GM10266 (cell line): ENCODE results near the gene SETX.

Experiments
- DNase-seq: peaks from one replicate; pipeline ENCODE4 v3.0.0; 2012; ENCODE audit errors: extremely low spot score
- TF ChIP-seq, protein P1 (sequence below): IDR thresholded peaks from 2 replicates; pipeline ENCODE4 v1.5.1; 2012; ENCODE audit warnings: mild to moderate bottlenecking, low read depth; ENCODE audit not compliant: control insufficient read depth, insufficient read depth; ENCODE audit errors: missing control alignments

Gene SETX

GRCh38 chr9:132369421-132369820, 14.6 kb upstream of the SETX start:
- TF ChIP-seq, protein P1, sequence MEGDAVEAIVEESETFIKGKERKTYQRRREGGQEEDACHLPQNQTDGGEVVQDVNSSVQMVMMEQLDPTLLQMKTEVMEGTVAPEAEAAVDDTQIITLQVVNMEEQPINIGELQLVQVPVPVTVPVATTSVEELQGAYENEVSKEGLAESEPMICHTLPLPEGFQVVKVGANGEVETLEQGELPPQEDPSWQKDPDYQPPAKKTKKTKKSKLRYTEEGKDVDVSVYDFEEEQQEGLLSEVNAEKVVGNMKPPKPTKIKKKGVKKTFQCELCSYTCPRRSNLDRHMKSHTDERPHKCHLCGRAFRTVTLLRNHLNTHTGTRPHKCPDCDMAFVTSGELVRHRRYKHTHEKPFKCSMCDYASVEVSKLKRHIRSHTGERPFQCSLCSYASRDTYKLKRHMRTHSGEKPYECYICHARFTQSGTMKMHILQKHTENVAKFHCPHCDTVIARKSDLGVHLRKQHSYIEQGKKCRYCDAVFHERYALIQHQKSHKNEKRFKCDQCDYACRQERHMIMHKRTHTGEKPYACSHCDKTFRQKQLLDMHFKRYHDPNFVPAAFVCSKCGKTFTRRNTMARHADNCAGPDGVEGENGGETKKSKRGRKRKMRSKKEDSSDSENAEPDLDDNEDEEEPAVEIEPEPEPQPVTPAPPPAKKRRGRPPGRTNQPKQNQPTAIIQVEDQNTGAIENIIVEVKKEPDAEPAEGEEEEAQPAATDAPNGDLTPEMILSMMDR: no peak
- no peak for DNase-seq

DNA sequence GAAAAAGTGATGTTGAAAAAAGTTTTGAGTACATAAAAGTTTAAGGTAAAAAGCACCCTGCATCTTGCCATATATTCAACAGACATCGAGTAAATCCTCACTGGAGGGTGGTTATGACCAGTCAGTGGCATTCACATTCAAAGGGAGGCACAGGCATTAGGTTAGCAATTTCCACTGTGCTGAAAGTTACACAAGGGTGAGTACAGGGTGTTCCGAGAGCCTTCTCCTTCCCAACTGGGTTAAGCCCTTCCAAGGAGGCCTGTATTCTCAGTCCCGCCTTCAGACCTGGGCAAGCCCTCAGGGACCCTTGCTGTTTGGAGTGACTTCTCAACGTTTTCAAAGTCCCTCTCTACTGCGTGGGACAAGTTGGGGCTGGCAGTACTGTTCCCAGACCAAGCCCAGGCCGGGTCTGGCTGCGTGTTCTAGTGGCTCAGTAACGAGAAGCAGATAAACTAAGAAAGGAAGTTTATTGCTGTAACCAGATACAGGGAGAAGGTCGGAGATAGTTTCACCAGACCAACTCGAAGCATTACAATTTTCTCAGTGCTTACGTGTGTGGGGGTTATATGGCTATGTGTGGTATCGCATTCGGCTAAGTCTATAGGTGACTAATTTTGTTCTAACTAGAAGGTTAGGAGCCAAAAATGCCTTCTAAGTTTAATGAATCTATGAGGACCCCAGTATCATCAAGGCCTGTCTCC, 13.0 kb upstream of the SETX start:
- DNase-seq: no peak
- TF ChIP-seq, protein P1: no peak

DNA sequence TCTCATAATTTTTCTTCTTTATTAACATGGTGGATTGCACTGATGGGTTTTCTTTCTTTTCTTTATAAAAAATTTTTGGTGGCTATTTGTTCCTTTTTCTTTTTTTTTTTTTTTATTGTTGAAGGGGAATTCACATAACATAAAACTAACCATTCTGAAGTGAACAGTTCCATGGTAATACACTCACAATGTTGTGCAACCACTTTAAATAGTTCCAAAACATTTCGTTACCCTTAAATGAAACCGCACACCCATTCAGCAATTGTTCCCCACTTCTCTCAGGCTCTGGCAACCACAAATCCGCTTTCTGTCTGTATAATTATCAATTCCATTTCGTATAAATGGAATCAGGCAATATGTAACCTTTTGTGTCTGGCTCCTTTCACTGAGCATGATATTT, 11.7 kb upstream of the SETX start:
- DNase-seq: no peak
- TF ChIP-seq, protein P1: no peak

DNA sequence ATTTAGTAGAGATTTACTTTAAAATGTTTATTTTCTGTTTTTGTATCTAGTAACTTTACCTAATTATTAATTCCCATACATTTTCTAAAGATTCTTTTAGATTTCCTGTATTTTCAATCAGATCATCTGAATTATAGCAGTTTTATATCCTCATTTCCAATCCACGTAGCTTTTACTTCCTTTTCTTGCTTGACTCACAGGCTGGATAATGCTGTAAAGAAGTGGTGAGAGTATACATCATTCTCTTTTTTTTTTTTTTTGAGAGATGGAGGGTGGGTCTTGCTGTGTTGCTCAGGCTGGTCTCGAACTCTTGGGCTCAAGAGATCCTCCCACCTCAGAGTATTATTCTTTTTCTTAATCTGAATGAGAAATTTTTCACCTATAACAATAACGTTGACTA, 11.2 kb upstream of the SETX start:
- TF ChIP-seq, protein P1: no peak
- DNase-seq: no peak

DNA sequence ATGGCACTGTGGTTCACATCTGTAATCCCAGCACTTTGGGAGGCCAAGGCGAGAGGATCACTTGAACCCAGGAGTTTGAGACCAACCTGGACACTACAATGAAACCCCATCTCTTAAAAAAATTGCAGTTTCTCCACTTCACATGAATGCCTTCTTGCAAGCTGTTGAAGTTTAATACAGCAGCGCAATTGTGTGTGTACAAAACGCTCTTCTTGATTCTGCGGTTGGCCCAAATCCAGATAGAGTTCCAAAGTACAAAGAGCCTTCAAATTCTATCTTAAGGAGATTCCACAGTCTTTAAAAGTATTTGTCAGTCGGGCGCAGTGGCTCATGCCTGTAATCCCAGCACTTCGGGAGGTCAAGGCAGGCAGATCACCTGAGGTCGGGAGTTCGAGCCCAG, 9.3 kb upstream of the SETX start:
- TF ChIP-seq, protein P1: no peak
- no peak for DNase-seq

DNA sequence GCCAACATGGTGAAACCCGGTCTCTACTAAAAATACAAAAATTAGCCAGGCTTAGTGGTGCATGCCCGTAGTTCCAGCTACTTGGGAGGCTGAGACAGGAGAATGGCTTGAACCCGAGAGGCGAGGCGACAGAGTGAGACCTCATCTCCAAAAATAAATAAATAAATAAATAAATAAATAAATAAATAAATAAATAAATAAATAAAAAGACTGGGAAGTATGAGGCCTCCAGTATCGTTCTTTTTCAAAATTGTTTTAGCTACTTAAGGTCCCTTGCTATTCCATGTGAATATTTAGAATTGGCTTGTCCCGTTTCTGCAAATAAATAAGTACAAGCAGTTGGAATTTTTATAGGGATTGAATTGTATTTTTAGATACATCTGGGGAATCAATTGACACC, 3.0 kb upstream of the SETX start:
- no peak for DNase-seq
- TF ChIP-seq, protein P1: no peak

DNA sequence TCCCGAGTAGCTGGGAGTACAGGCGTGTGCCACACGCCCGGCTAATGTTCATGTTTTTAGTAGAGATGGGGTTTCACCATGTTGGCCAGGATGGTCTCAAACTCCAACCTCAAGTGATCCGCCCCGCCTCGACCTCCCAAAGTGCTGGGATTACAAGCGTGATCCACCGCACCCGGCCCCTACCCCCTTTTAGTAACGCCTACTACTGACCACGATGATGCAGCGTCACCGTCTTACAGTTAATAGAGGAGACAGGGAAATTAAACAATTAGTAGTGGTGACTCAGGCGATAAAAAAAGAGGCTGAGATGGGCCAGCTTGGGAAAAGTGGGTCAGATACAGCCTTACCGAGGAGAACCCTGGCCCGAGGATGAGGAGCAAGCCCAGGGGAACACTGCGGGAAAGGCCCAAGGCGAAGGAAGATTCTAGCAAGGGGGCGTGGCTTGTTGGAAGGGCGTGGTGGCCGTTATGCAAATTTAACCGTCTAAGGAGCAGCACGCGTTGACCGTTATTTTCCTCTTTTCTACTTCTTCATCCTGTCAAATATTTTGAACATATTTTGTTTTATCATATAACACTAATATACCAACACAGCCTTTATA, 1.6 kb upstream of the SETX start:
- TF ChIP-seq, protein P1: no peak
- DNase-seq: no peak
